ENCODE measurements around the gene NDUFS7. TPM values are rescaled to one million over a fixed set of nuclear protein-coding genes. Genes with fewer than 3 reads are reported as not detected.
A peak's percentile ranks its signal among the peaks of the same experiment; 100 is the strongest.

NDUFS7 gene
- total RNA-seq, 1 experiment from 2014 or later = 135 TPM

DNA sequence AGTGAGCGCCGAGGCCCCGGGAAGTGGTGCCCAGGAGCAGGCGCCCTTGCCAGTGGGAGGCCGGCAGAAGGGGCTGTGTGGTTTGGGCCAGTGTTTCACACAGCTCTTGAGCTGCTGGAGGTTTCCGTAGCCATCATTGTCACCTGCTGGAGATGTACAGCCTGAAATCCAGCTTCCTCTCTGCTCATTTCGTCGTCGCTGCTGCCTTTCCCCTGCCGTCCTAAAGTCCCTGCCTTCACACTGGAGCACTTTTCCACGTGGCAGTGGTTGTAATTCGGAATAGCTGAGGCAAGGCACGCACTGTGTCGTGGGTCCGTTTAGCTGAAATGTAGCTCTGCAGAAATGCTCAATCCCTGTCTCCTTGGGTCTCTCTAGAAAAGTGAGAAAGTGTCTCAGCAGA, 36.9 kb downstream of the NDUFS7 start:
- POLR2A ChIA-PET = no interaction called here
- intact Hi-C loops (cut with micrococcal nuclease) = no loop called here
- TF ChIP-seq, protein P1, sequence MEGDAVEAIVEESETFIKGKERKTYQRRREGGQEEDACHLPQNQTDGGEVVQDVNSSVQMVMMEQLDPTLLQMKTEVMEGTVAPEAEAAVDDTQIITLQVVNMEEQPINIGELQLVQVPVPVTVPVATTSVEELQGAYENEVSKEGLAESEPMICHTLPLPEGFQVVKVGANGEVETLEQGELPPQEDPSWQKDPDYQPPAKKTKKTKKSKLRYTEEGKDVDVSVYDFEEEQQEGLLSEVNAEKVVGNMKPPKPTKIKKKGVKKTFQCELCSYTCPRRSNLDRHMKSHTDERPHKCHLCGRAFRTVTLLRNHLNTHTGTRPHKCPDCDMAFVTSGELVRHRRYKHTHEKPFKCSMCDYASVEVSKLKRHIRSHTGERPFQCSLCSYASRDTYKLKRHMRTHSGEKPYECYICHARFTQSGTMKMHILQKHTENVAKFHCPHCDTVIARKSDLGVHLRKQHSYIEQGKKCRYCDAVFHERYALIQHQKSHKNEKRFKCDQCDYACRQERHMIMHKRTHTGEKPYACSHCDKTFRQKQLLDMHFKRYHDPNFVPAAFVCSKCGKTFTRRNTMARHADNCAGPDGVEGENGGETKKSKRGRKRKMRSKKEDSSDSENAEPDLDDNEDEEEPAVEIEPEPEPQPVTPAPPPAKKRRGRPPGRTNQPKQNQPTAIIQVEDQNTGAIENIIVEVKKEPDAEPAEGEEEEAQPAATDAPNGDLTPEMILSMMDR (IDR thresholded peaks at IDR 0.05; ENCODE audit: unreplicated experiment) = no peak
- Mint-ChIP-seq H3K27me3 (ENCODE audit: insufficient read depth, unreplicated experiment) (no peaks in the 10 kb centered on the region), H3K36me3 (ENCODE audit: insufficient read depth, unreplicated experiment) (peaks cover 87% of the 10 kb centered on the region), H3K4me3 (ENCODE audit: unreplicated experiment) (no peak overlapping the region), H3K9me3 (ENCODE audit: unreplicated experiment) (no peaks in the 10 kb centered on the region), H3K27ac (ENCODE audit: low read depth, unreplicated experiment) (no peak overlapping the region), H3K4me1 (ENCODE audit: insufficient read depth, unreplicated experiment) (peaks cover 10% of the 10 kb centered on the region)
- CTCF ChIA-PET = interaction anchor here (1.0 kb wide), 1 partner anchor 141 kb away, joined by 3 read pairs; no protein-coding TSS in a partner anchor
- DNase-seq (ENCODE audit: unreplicated experiment) = no peak
- no TSS peak for BruUV-seq (replicated peaks)

DNA sequence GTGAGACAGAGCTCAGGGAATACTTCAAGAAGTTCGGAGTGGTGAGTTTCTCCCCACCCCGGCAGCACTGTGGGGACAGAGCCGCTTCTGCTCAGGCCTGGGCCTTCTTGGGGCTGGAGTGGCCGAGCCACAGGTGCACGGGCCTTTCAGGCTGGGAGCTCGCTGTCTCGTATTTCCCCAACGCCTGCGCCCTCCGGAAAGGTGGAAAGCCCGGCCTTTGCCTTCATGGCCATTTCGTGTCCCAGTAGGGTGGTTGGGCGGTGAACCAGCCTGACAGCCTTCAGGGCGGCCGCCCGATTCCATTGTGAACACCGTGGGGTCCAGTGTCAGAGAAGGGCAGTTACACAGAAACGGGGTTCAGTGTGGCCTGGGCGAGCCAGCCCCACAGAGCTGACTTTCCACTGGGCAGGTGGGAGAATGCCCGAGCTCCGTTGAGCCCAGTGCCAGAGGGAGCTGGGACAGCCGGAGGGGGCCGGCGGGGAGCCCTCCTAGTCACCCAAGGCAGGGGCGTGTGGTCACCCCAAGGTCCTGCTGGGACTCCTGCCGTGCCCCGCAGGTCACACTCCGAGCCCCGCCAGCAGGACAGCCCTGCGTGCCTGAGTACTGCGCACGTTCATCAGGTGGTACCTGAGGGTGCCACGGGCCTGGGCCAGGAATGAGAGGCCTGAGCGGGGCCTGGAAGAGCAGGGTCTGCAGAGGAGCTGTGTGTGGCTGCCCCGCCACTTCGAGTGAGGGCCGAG, 37.7 kb downstream of the NDUFS7 start:
- ChIA-PET POLR2A (no interaction called here), CTCF (interaction anchor here (0.5 to 1.0 kb wide), 3 partner anchors 32 to 507 kb away, joined by 3 read pairs; no protein-coding TSS in a partner anchor)
- Mint-ChIP-seq H3K4me1 (ENCODE audit: insufficient read depth, unreplicated experiment) (peaks cover 2% of the 10 kb centered on the region), H3K4me3 (ENCODE audit: unreplicated experiment) (no peak overlapping the region), H3K9me3 (ENCODE audit: unreplicated experiment) (no peaks in the 10 kb centered on the region), H3K36me3 (ENCODE audit: insufficient read depth, unreplicated experiment) (peaks cover 89% of the 10 kb centered on the region), H3K27me3 (ENCODE audit: insufficient read depth, unreplicated experiment) (no peaks in the 10 kb centered on the region), H3K27ac (ENCODE audit: low read depth, unreplicated experiment) (peak overlapping the region; percentile 59)
- intact Hi-C loops (cut with micrococcal nuclease) = no loop called here
- no peak for DNase-seq (ENCODE audit: unreplicated experiment)
- TF ChIP-seq, protein P1 (IDR thresholded peaks at IDR 0.05; ENCODE audit: unreplicated experiment) = no peak
- BruUV-seq (replicated peaks) = no TSS peak

DNA sequence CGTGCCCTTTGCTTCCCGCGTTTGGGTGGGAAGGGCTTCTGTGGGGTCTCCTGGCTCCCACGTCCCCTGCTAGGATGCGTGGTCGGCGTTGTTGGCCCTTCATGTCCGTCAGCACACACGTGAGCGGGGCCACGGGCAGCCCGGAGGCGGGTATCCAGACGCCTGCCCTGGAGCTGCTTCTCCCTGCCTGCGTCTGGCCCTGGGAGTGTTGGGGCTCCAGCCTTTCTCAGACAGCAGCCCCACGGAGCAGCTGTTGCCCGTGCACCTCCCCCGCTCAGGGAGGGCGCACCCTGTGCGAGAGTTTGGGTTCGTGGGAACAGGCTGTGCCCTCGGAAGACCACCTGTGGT, 38.2 kb downstream of the NDUFS7 start:
- H3K4me3 Mint-ChIP-seq (ENCODE audit: unreplicated experiment) = no peak overlapping the region
- H3K4me1 Mint-ChIP-seq (ENCODE audit: insufficient read depth, unreplicated experiment) = no peaks in the 10 kb centered on the region
- H3K36me3 Mint-ChIP-seq (ENCODE audit: insufficient read depth, unreplicated experiment) = peaks cover 89% of the 10 kb centered on the region
- no peaks in the 10 kb centered on the region for H3K9me3 Mint-ChIP-seq (ENCODE audit: unreplicated experiment)
- TF ChIP-seq, protein P1 (IDR thresholded peaks at IDR 0.05; ENCODE audit: unreplicated experiment) = no peak
- intact Hi-C loops (cut with micrococcal nuclease) = no loop called here
- DNase-seq (ENCODE audit: unreplicated experiment) = no peak
- no peaks in the 10 kb centered on the region for H3K27me3 Mint-ChIP-seq (ENCODE audit: insufficient read depth, unreplicated experiment)
- CTCF ChIA-PET = no interaction called here
- H3K27ac Mint-ChIP-seq (ENCODE audit: low read depth, unreplicated experiment) = no peak overlapping the region
- POLR2A ChIA-PET = interaction anchor here (0.9 kb wide), 1 partner anchor 15 kb away, joined by 3 read pairs; no protein-coding TSS in a partner anchor
- BruUV-seq (replicated peaks) = no TSS peak

DNA sequence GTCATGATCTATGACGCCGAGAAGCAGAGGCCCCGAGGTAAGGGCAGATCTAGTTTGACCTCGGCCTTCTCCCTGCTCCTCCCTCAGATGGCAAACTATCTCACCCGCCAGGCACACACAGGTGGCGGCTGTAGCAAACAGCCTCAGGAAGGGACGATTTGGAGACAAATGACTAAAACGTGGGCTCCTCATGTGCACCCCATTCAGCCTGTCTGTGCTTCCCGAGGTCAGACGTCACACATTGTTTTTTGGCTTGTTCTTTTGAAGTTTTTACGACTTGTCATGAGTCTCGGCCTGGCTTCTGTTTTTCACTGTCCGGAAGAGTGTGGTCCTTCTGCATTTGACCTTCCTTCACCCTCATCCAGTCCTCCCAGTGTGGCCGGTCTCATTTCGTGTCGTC, 38.7 kb downstream of the NDUFS7 start:
- Mint-ChIP-seq H3K27ac (ENCODE audit: low read depth, unreplicated experiment) (no peak overlapping the region), H3K9me3 (ENCODE audit: unreplicated experiment) (no peaks in the 10 kb centered on the region), H3K36me3 (ENCODE audit: insufficient read depth, unreplicated experiment) (peaks cover 89% of the 10 kb centered on the region), H3K4me3 (ENCODE audit: unreplicated experiment) (no peak overlapping the region), H3K4me1 (ENCODE audit: insufficient read depth, unreplicated experiment) (no peaks in the 10 kb centered on the region), H3K27me3 (ENCODE audit: insufficient read depth, unreplicated experiment) (no peaks in the 10 kb centered on the region)
- BruUV-seq (replicated peaks) = no TSS peak
- TF ChIP-seq, protein P1 (IDR thresholded peaks at IDR 0.05; ENCODE audit: unreplicated experiment) = no peak
- intact Hi-C loops (cut with micrococcal nuclease) = no loop called here
- ChIA-PET CTCF (no interaction called here), POLR2A (interaction anchor here (0.9 kb wide), 1 partner anchor 14 kb away, joined by 3 read pairs; no protein-coding TSS in a partner anchor)
- DNase-seq (ENCODE audit: unreplicated experiment) = no peak
